ENCODE measurements around the gene STK25. TPM values are rescaled to one million over a fixed set of nuclear protein-coding genes. Genes with fewer than 3 reads are reported as not detected.
A peak's percentile ranks its signal among the peaks of the same experiment; 100 is the strongest.

STK25 gene
- total RNA-seq, 1 donor from 2014 or later = 211 TPM

DNA sequence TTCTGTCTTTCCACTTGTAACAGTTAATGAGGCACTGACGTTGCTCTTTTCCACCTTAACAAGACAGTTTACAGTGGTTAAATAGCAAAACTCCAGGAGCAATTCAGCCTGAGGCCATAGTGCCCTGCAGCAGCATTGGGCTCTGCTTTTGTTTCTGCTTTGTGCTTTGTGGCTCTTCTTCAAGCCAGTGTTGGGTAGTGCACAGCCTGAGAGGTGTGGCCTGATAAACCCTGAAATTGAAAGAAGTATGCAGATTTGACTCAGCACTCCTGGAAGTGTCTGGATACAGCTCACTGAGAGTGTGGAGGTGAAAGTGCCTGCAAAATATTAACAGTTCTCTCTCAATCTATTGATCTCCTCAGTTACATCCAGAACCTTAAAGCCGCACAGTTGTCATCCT is 63.0 kb downstream of the STK25 start:
- Histone ChIP-seq H3K4me1 (ENCODE audit: insufficient read depth, low read length) (peaks cover 7% of the 10 kb centered on the region), H3K4me3 (ENCODE audit: insufficient read depth, low read depth, low read length) (no peak overlapping the region), H3K27ac (ENCODE audit: low read depth, low read length) (no peak overlapping the region), H3K9ac (ENCODE audit: low read length) (no peak overlapping the region), H3K4me2 (ENCODE audit: low read length) (no peak overlapping the region), H3K36me3 (ENCODE audit: insufficient read depth, low read length) (peaks cover 8% of the 10 kb centered on the region), H2AFZ (ENCODE audit: low read depth, low read length) (no peak overlapping the region), H3K79me2 (ENCODE audit: insufficient read depth, low read length) (no peaks in the 10 kb centered on the region), H3K27me3 (ENCODE audit: insufficient read depth, low read length) (no peaks in the 10 kb centered on the region), H4K20me1 (ENCODE audit: insufficient read depth, low read length) (peaks cover 72% of the 10 kb centered on the region), H3K9me3 (ENCODE audit: insufficient read depth, low read depth, low read length) (no peaks in the 10 kb centered on the region)
- no peak for FAIRE-seq
- DNase-seq (ENCODE audit: low read depth) = no peak
- TF ChIP-seq, protein P1, sequence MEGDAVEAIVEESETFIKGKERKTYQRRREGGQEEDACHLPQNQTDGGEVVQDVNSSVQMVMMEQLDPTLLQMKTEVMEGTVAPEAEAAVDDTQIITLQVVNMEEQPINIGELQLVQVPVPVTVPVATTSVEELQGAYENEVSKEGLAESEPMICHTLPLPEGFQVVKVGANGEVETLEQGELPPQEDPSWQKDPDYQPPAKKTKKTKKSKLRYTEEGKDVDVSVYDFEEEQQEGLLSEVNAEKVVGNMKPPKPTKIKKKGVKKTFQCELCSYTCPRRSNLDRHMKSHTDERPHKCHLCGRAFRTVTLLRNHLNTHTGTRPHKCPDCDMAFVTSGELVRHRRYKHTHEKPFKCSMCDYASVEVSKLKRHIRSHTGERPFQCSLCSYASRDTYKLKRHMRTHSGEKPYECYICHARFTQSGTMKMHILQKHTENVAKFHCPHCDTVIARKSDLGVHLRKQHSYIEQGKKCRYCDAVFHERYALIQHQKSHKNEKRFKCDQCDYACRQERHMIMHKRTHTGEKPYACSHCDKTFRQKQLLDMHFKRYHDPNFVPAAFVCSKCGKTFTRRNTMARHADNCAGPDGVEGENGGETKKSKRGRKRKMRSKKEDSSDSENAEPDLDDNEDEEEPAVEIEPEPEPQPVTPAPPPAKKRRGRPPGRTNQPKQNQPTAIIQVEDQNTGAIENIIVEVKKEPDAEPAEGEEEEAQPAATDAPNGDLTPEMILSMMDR (IDR thresholded peaks at IDR 0.05; ENCODE audit: insufficient read depth, low read depth, low read length) = no peak
- no peak for TF ChIP-seq EZH2 (IDR thresholded peaks at IDR 0.05; ENCODE audit: insufficient read depth, low read length)
- Mint-ChIP-seq H3K9me3 (ENCODE audit: unreplicated experiment) (no peaks in the 10 kb centered on the region), H3K4me1 (ENCODE audit: low read depth, unreplicated experiment) (peaks cover 29% of the 10 kb centered on the region), H3K27me3 (ENCODE audit: low read depth, unreplicated experiment) (no peaks in the 10 kb centered on the region), H3K27ac (ENCODE audit: unreplicated experiment) (no peak overlapping the region), H3K4me3 (ENCODE audit: unreplicated experiment) (no peak overlapping the region), H3K36me3 (ENCODE audit: low read depth, unreplicated experiment) (peaks cover 11% of the 10 kb centered on the region)

DNA sequence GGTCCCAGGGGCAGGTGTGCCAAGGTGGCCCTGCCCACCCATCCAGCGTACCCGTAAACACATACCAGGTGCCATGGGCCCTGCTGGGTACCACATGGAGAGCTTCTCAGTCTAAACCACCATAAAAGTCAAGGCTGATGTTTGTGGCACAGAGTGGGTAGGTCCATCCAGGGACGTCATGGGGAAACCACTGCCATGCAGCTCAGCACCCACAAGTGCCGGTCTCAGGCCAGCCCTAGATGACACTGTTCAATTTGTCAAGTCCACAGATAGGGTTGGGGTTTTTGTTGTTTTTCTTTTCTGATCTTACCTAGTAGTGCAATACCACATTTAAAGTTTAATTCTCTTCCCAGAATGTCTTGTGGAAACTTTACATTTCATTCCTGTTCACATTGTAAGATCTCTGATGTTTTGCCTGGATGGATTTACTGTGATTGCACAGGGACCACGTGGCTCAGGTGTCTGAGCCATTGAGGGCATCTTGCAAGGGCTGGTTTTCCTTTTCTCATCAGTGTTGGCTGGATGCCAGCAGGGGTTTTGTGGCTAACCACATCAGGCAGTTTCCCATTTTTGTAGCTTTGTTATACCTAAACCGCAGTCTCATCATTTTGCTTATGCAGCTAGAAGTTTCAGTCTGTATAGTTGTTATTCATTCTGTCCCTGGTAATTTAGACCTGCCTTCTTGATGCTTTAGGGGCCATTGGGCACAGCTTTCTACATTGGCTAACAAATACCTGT is 64.7 kb downstream of the STK25 start:
- Histone ChIP-seq H3K36me3 (ENCODE audit: insufficient read depth, low read length) (peaks cover 8% of the 10 kb centered on the region), H3K4me2 (ENCODE audit: low read length) (no peak overlapping the region), H4K20me1 (ENCODE audit: insufficient read depth, low read length) (peaks cover 75% of the 10 kb centered on the region), H3K4me1 (ENCODE audit: insufficient read depth, low read length) (peaks cover 7% of the 10 kb centered on the region), H3K9ac (ENCODE audit: low read length) (no peak overlapping the region), H3K27ac (ENCODE audit: low read depth, low read length) (no peak overlapping the region), H2AFZ (ENCODE audit: low read depth, low read length) (no peak overlapping the region), H3K79me2 (ENCODE audit: insufficient read depth, low read length) (no peaks in the 10 kb centered on the region), H3K27me3 (ENCODE audit: insufficient read depth, low read length) (no peaks in the 10 kb centered on the region), H3K9me3 (ENCODE audit: insufficient read depth, low read depth, low read length) (no peaks in the 10 kb centered on the region), H3K4me3 (ENCODE audit: insufficient read depth, low read depth, low read length) (no peak overlapping the region)
- TF ChIP-seq EZH2 (IDR thresholded peaks at IDR 0.05; ENCODE audit: insufficient read depth, low read length) = no peak
- TF ChIP-seq, protein P1 (IDR thresholded peaks at IDR 0.05; ENCODE audit: insufficient read depth, low read depth, low read length) = no peak
- H3K27ac Mint-ChIP-seq (ENCODE audit: unreplicated experiment) = no peak overlapping the region
- no peaks in the 10 kb centered on the region for H3K27me3 Mint-ChIP-seq (ENCODE audit: low read depth, unreplicated experiment)
- no peak overlapping the region for H3K4me3 Mint-ChIP-seq (ENCODE audit: unreplicated experiment)
- peaks cover 29% of the 10 kb centered on the region for H3K4me1 Mint-ChIP-seq (ENCODE audit: low read depth, unreplicated experiment)
- peaks cover 11% of the 10 kb centered on the region for H3K36me3 Mint-ChIP-seq (ENCODE audit: low read depth, unreplicated experiment)
- FAIRE-seq (no peak), DNase-seq (ENCODE audit: low read depth) (peak; percentile 80)
- H3K9me3 Mint-ChIP-seq (ENCODE audit: unreplicated experiment) = no peaks in the 10 kb centered on the region

Small RNA genes within 50 kb of the gene (microRNA-seq; reads per million reads assigned to microRNA genes)
- not detected for gene MIR3133

Other genes starting within 250 kb of the STK25 start
- 922 and 975 TPM in 2 replicates for gene HDLBP, start 192.9 kb downstream of the STK25 start, total RNA-seq
- gene SEPTIN2, start 192.7 kb downstream of the STK25 start, total RNA-seq = 544 and 552 TPM in 2 replicates
- 60.8 and 65.0 TPM in 2 replicates for gene FARP2, start 152.3 kb downstream of the STK25 start, total RNA-seq
- gene BOK, start 50.2 kb upstream of the STK25 start, total RNA-seq = 64.2 and 64.9 TPM in 2 replicates
- gene THAP4, start 128.6 kb upstream of the STK25 start, total RNA-seq = 46.0 and 47.2 TPM in 2 replicates
- 75.4 and 83.2 TPM in 2 replicates for gene ATG4B, start 129.1 kb upstream of the STK25 start, total RNA-seq
- gene DTYMK, start 178.2 kb upstream of the STK25 start, total RNA-seq = 25.5 and 26.1 TPM in 2 replicates
- 15.8 and 19.7 TPM in 2 replicates for gene ING5, start 193.5 kb upstream of the STK25 start, total RNA-seq
- 10.0 and 11.5 TPM in 2 replicates for gene D2HGDH, start 226.0 kb upstream of the STK25 start, total RNA-seq